ENCODE measurements around the gene ABCC3. TPM values are rescaled to one million over a fixed set of nuclear protein-coding genes. Genes with fewer than 3 reads are reported as not detected.

The ABCC3 gene
- 1.6 and 2.0 TPM in 2 replicates for total RNA-seq
- polyA plus RNA-seq (2012): 82.1 TPM

DNA sequence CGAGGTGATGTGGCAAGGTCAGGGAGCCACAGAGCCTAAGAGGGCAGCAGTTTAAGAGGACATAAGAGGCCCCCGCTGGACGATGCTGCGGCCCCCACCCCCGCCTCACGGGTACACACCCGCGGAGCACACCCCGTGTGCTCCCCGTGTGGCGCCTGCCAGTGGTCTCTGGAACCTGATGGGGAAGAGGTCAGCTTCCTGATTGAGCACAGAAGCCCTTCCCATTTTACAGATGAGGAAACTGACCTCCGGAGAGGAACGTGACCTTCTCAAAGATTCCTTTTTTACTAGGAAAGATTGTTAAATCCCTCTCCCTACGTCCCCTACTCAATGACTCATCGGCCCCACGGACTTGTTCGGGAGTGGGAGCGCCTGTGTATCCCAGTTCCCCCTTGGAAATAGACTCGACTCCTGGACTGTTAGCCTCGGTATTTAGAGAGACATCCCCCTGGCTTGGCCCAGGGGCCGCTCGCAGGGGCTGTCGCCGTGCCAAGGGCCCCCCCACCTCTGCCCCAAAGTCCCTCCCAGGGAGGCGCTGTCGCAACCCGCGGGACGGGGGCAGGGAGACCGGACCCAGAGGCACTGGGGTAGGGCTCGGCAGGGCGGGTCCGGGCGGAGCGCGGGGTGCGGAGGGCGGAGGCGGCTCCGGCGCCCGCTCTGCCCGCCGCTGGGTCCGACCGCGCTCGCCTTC lies at the start of gene ABCC3:
Gene ABCC3 (plus strand): TSS at position 658 of the 691 bp plus-strand sequence. CDS start 56 bp downstream, outside the sequence.
- DNase-seq (ENCODE audit: low read depth): peak; percentile 31

GRCh38 chr17:50585346-50585745 lies 49.3 kb upstream of the ABCC3 start:
- no peak for DNase-seq (ENCODE audit: low read depth)

- DNase-seq (ENCODE audit: low read depth): no peak
These were observed 48.8 kb upstream of the ABCC3 start for GRCh38 chr17:50585891-50586290.

GRCh38 chr17:50586421-50587247 lies 48.0 kb upstream of the ABCC3 start:
- no peak for DNase-seq (ENCODE audit: low read depth)

GRCh38 chr17:50587571-50587970 lies 47.1 kb upstream of the ABCC3 start:
- DNase-seq (ENCODE audit: low read depth): no peak

DNA sequence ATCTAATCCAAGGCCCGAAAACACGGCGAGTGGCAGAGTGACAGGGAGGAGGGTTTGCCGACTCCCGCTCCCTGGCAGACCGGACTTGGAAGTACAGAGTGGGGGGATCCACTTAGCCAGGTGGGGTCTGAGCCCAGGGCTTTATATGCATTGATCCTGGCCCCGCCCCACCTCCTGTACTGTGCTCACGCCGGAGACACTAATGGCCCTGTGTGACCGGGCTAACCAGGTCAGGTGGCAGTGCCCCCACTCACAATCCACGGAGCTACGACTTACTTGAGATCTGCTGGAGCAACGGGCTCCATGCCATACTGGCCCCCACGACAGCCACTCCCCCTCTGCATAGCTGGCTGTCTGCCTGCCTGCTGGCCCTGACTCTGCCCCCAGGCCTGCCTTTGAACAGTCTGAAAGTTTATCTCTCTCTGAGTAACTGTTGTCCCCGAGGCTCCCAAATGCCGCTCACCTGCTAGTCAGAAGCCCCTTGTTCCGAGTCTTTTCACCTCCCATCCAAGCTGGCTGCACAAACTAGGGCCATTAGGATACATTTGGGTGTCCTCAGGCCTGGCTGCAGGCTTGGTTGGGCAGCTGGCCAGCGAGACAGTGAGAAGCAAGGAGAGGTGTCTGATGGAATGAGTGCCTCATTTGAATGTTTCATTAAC lies 46.2 kb upstream of the ABCC3 start:
- no peak for DNase-seq (ENCODE audit: low read depth)

- DNase-seq (ENCODE audit: low read depth): no peak
These were observed 45.5 kb upstream of the ABCC3 start for GRCh38 chr17:50589095-50589705.

DNA sequence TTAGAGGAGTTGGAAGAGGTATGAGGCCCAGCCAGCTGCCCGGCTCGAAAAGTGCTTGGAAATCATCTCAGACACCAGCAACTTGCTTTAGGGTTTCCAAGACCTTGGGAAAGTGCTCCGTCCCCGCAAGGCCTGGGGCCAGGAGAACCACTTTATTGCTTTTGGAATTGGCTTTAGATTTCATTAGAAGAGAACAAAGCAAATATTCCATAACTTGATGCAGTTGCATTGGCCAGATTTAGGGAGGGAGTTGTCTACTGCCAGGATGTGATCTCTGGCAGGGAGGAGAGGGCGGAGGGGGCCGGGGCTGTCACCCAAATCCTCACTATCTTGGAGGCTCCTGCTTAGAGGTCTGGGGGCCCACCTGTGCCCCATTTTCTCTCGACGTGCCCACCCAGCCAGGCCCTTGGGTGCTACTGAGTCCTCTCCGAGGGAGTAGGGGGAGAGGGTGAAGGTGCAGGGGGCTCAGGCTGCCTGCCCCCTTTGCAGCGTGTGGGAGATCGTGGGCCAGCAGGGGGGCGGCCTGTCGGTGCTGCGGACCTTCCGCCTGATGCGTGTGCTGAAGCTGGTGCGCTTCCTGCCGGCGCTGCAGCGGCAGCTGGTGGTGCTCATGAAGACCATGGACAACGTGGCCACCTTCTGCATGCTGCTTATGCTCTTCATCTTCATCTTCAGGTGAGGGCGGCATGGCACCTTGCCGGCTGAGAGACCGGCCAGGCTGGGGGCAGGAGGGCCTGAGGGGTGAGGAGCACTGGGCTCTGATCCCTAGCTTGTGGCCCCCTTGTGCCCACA lies 43.5 kb upstream of the ABCC3 start:
- DNase-seq (ENCODE audit: low read depth): no peak

DNA sequence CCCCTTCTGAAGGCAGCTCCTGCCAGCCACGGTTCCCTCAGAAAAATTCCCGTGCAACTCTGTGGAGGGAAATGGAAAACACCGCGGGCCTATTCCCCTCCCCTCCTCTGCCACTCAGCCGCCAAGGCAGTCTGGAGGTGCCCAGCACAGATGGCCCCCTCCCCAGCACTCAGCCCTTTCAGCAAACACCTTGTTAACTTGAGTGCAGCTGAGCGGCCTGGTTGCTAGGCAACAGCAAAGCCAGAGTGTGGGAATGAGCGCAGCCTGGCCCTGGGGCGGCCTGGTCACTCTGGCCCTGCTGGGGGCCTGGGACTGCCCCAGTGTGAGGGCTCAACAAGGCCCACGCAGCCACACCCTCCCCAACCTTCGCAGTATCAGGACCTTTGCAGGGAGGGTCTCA lies 41.4 kb upstream of the ABCC3 start:
- no peak for DNase-seq (ENCODE audit: low read depth)

GRCh38 chr17:50594128-50594823 lies 40.4 kb upstream of the ABCC3 start:
- no peak for DNase-seq (ENCODE audit: low read depth)

DNA sequence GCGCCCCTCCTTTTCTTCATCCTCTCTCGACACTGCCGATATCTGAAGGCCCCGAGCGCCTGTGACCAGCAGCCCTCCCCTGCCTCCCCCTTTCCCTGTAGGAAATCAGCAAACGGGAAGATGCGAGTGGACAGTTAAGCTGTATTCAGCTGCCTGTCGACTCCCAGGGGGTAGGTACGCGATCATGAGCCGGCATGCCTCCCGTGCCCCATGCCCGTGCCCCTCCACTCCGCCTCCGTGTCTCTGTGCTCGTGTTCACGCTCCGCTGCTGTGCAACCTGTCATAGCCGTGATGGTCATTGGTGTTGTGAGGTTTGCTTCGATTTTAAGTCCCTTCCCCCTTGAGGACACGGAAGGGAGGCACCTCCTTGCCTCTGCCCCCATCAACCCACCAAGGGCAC lies 39.8 kb upstream of the ABCC3 start:
- no peak for DNase-seq (ENCODE audit: low read depth)

DNA sequence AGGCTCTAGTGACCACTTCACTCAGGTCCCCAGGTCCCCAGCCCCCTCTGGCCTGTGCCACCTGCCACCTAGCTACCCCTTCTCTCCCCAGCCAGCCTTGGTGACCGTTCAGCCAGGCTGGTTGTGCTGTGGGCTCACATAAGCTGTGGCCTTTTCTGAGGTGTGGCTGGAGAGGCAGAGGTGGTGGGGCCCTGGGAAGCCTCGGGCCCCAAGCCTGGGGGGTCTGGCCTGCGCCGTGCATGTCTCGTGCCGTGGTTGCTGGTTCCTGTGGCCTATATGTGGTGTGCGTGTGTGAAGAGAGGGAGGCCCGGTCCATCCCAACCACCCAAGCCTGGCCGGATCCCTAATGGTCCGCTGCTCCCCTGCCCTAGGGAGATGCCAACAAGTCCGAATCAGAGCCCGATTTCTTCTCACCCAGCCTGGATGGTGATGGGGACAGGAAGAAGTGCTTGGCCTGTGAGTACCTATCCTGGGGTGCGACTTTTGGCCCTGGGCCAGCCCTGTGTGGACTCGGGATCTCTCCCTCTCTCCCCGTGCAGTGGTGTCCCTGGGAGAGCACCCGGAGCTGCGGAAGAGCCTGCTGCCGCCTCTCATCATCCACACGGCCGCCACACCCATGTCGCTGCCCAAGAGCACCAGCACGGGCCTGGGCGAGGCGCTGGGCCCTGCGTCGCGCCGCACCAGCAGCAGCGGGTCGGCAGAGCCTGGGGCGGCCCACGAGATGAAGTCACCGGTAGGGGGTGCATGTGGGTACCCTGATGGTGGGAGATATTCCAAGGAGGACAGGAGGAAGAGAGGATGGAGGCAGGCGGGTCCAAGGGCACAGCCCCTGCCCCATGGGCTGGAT lies 38.3 kb upstream of the ABCC3 start:
- DNase-seq (ENCODE audit: low read depth): no peak

DNA sequence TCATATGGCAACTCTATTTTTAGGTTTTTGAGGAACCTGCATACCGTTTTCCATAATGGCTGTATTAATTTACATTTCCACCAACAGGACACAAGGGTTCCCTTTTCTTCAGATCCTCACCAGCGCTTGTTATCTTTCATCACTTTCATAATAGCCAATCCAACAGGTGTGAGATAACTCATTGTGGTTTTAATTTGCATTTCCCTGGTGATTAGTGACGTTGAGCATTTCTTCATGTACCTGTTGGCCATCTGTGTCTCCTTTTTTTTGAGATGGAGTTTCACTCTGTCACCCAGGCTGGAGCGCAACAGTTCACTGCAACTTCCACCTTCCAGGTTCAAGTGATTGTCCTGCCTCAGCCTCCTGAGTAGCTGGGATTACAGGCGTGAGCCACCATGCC lies 36.2 kb upstream of the ABCC3 start:
- no peak for DNase-seq (ENCODE audit: low read depth)

DNA sequence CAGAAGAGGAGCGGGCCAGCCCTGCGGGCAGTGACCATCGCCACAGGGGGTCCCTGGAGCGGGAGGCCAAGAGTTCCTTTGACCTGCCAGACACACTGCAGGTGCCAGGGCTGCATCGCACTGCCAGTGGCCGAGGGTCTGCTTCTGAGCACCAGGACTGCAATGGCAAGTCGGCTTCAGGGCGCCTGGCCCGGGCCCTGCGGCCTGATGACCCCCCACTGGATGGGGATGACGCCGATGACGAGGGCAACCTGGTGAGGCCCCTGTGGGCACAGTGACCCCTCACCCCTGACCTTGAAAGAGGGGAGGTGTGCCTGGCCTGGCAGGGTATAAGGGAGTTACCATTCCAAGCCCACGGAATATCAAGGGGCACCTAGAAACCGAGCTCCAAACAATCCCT lies 35.1 kb upstream of the ABCC3 start:
- no peak for DNase-seq (ENCODE audit: low read depth)

DNA sequence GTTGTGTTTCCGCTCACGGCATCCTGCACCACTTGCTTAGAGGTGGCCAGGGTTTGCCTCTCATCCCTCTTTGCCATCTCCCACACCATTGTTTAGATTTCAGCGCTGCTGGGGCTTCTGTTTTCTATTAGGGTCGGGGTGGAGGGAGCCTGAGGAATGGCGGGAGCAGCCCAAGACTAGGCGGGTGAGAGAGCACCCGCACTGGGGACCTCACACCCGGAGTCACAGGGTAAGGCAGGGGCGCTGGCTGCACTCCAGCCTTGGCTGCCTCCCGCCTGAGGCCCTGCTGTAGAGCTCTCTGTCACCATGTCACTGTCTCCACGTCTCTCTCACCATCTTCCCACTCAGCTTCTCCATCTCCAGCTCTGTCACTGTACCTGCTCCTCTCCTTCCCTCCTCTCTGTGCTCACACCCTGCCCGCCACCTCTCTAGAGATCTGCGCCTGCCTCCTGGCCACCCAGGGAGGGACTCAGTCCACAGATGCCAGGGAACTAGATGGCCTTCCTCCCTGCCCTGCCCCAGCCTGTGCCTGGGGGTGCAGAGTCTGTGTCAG lies 32.8 kb upstream of the ABCC3 start:
- DNase-seq (ENCODE audit: low read depth): no peak

DNA sequence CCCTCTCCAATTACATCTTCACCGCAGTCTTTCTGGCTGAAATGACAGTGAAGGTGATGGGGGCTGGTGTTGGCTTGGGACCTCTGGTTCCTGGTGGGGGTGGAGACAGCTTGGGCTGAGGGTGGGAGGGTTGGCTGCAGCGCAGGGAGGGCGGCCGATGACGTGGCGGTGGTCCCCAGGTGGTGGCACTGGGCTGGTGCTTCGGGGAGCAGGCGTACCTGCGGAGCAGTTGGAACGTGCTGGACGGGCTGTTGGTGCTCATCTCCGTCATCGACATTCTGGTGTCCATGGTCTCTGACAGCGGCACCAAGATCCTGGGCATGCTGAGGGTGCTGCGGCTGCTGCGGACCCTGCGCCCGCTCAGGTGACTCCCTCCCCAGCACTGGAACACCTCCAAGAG lies 31.8 kb upstream of the ABCC3 start:
- DNase-seq (ENCODE audit: low read depth): no peak

DNA sequence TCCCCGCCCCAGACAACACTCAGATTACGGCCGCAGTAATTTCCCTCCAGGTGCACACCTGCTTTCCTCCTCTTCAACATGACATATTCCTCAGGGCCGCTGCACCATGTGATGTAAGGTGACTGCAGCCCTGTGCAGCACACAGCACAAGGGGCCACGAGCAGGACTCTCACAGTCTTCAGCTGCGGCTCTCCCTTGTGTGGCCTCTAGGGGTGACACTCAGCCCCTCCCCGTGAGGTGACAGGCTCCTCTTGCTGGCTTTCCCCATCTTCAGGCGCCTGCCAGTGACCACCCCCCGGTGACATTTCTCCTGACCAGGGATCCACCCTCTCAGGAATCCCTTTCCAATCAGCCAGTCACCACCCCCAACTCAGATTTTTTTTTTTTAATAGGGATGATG lies 31.3 kb upstream of the ABCC3 start:
- DNase-seq (ENCODE audit: low read depth): no peak

DNA sequence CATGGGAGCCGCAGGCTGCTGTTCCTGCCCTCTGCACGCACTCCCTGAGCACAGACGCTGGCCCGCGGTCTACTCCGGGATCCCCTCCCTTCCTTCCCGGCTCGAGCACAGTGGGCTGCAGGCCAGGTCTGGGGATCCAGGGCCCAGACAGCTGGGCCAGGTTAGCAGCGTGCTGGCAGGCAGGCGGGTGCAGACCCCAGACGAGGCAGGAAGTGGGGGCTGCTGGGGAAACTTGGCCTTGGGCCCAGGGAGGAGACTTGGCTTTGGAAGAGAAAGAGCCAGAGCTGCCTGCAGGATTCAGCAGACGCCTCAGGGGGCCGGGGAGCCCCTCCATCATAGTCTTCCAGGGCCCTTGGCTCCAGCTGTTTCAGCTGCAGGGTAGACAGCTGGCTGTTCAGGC lies 30.2 kb upstream of the ABCC3 start:
- peak; percentile 26 for DNase-seq (ENCODE audit: low read depth)

DNA sequence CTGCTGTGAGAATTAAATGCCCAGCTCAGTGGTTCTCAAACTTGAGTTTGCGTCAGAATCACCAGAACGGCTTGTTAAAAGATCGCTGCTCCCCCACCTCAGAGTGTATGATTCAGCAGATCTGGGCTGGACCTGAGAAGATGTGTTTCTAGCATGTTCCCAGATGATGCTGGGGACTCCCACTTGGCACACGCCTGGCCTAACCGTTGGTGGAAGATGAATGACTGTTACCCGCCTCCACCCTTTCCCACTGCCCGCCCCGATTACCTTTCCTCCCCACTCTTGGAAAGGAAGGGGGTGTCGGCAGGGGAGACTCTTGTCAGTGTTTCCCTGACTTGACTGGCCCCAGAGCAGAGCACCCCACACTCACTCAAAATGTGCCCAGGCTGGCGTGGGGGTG lies 29.3 kb upstream of the ABCC3 start:
- no peak for DNase-seq (ENCODE audit: low read depth)

All from myocyte (in vitro differentiated cells).